ENCODE measurements around the gene ZDHHC4.

ZDHHC4 gene

GRCh38 chr7:6563936-6564770 lies 13.1 kb upstream of the ZDHHC4 start:
- TF ChIP-seq CTCF (IDR thresholded peaks at IDR 0.05; ENCODE audit: low read depth, low read length), result no peak
- H3K4me3 ChIP-seq (ENCODE audit: low read depth, low read length), result no peak overlapping the region

- H3K4me3 ChIP-seq (ENCODE audit: low read depth, low read length), result no peak overlapping the region
- no peak for TF ChIP-seq CTCF (IDR thresholded peaks at IDR 0.05; ENCODE audit: low read depth, low read length)
These were observed 11.6 kb upstream of the ZDHHC4 start for GRCh38 chr7:6565655-6566054.

- no peak for TF ChIP-seq CTCF (IDR thresholded peaks at IDR 0.05; ENCODE audit: low read depth, low read length)
These were observed 9.4 kb upstream of the ZDHHC4 start for GRCh38 chr7:6567886-6568285.

GRCh38 chr7:6571160-6571779 lies 6.0 kb upstream of the ZDHHC4 start:
- no peak for TF ChIP-seq CTCF (IDR thresholded peaks at IDR 0.05; ENCODE audit: low read depth, low read length)

More at GRCh38 chr7:6567886-6568285, 9.4 kb upstream of the ZDHHC4 start:
- no peak overlapping the region for H3K4me3 ChIP-seq (ENCODE audit: low read depth, low read length)

GRCh38 chr7:6575281-6576023 lies 1.8 kb upstream of the ZDHHC4 start:
- H3K4me3 ChIP-seq (ENCODE audit: low read depth, low read length), result no peak overlapping the region
- no peak for TF ChIP-seq CTCF (IDR thresholded peaks at IDR 0.05; ENCODE audit: low read depth, low read length)

More at GRCh38 chr7:6571160-6571779, 6.0 kb upstream of the ZDHHC4 start:
- no peak overlapping the region for H3K4me3 ChIP-seq (ENCODE audit: low read depth, low read length)

- H3K4me3 ChIP-seq (ENCODE audit: low read depth, low read length), result peak overlapping the region; percentile 67
- TF ChIP-seq CTCF (IDR thresholded peaks at IDR 0.05; ENCODE audit: low read depth, low read length), result no peak
These were observed 1.0 kb upstream of the ZDHHC4 start for GRCh38 chr7:6576024-6576866.

- H3K4me3 ChIP-seq (ENCODE audit: low read depth, low read length), result peak overlapping the region; percentile 67
These were observed 336 bp upstream of the ZDHHC4 start for GRCh38 chr7:6576867-6577368.
